Cardiac muscle cell (in vitro differentiated cells and primary cell): ENCODE results near the gene ABHD1. TPM values are rescaled to one million over a fixed set of nuclear protein-coding genes. Genes with fewer than 3 reads are reported as not detected.

ENCODE experiments used
- DNase-seq, 2 donors: peaks; one replicate each; pipeline versions ENCODE4 v3.0.0 to v3.0.0-alpha.2; 2010 to 2017; ENCODE audit warnings: low read depth in 1 of 2, low spot score in 1 of 2
- H3K27ac ChIP-seq: fragments of 200-600 bp; sonication (generic); 2 replicates; pipeline ENCODE4 v1.5.1; 2016
- H3K27me3 ChIP-seq: fragments of 200-600 bp; sonication (generic); 2 replicates; pipeline ENCODE4 v1.6.0; 2016; ENCODE audit warnings: control low read depth
- H3K36me3 ChIP-seq: fragments of 200-600 bp; sonication (generic); 2 replicates; pipeline ENCODE4 v1.5.1; 2016; ENCODE audit warnings: control low read depth
- H3K4me1 ChIP-seq: fragments of 200-600 bp; sonication (generic); 2 replicates; pipeline ENCODE4 v1.8.1; 2017; ENCODE audit warnings: low read depth, mild to moderate bottlenecking, mixed run types
- H3K4me3 ChIP-seq: fragments of 200-600 bp; sonication (generic); 2 replicates; pipeline ENCODE4 v1.5.1; 2016; ENCODE audit warnings: mild to moderate bottlenecking
- H3K9me3 ChIP-seq: fragments of 200-600 bp; sonication (generic); 2 replicates; pipeline ENCODE4 v1.5.1; 2017; ENCODE audit warnings: low read depth, mild to moderate bottlenecking, control low read depth
- CTCF ChIP-seq: IDR thresholded peaks from 2 replicates; pipeline ENCODE4 v1.5.1; 2012; ENCODE audit warnings: low read depth, mild to moderate bottlenecking, low read length
- polyA plus RNA-seq: library from polyadenylated mRNA; unstranded; fragments of >200 nt; fragmentation: Nextera tagmentation; extraction: Ambion mirVana; gene quantifications from 2 replicates; pipeline ENCODE4 v1.2.1, GENCODE V29; 2016
- total RNA-seq: library from RNA; depleted of rRNA; stranded (reverse); fragments of >200 nt; gene quantifications from 2 replicates; pipeline ENCODE4 v1.2.3, GENCODE V29; 2016

Gene ABHD1
- total and polyA plus RNA-seq, 2 experiments from 2014 or later: 0.27 to 2.0 TPM

- Histone ChIP-seq H3K4me1 (peaks cover 5% of the 10 kb centered on the region), H3K27me3 (no peaks in the 10 kb centered on the region), H3K9me3 (no peaks in the 10 kb centered on the region), H3K4me3 (no peak overlapping the region), H3K27ac (no peak overlapping the region), H3K36me3 (no peaks in the 10 kb centered on the region)
- no peak for DNase-seq
- no peak for TF ChIP-seq CTCF
Observed at GRCh38 chr2:27179344-27180000, 55.9 kb downstream of the ABHD1 start.

Other genes with a start within 250 kb of the ABHD1 start
- 75.9 and 143 TPM in 2 replicates for gene MAPRE3, start 153.2 kb upstream of the ABHD1 start, total RNA-seq
- gene MAPRE3, start 153.2 kb upstream of the ABHD1 start, polyA plus RNA-seq: 212 TPM in 2 replicates
- 38.9 and 48.5 TPM in 2 replicates for gene TMEM214, start 90.8 kb upstream of the ABHD1 start, total RNA-seq
- gene TMEM214, start 90.8 kb upstream of the ABHD1 start, polyA plus RNA-seq: 46.9 and 66.3 TPM in 2 replicates
- 52.0 and 52.5 TPM in 2 replicates for gene AGBL5, start 72.1 kb upstream of the ABHD1 start, total RNA-seq
- 67.0 and 77.7 TPM in 2 replicates for gene AGBL5, start 72.1 kb upstream of the ABHD1 start, polyA plus RNA-seq
- gene OST4, start 52.2 kb upstream of the ABHD1 start, total RNA-seq: 289 and 303 TPM in 2 replicates
- 768 and 779 TPM in 2 replicates for gene OST4, start 52.2 kb upstream of the ABHD1 start, polyA plus RNA-seq
- 18.5 and 20.2 TPM in 2 replicates for gene EMILIN1, start 45.2 kb upstream of the ABHD1 start, total RNA-seq
- gene EMILIN1, start 45.2 kb upstream of the ABHD1 start, polyA plus RNA-seq: 12.2 and 15.6 TPM in 2 replicates
- gene KHK, start 37.0 kb upstream of the ABHD1 start, total RNA-seq: 9.0 and 9.6 TPM in 2 replicates
- gene KHK, start 37.0 kb upstream of the ABHD1 start, polyA plus RNA-seq: 12.9 and 19.2 TPM in 2 replicates
- gene CGREF1, start 4.7 kb upstream of the ABHD1 start, total RNA-seq: 0.48 and 1.8 TPM in 2 replicates
- 0.55 and 0.99 TPM in 2 replicates for gene CGREF1, start 4.7 kb upstream of the ABHD1 start, polyA plus RNA-seq
- 109 and 112 TPM in 2 replicates for gene PREB, start 10.8 kb downstream of the ABHD1 start, total RNA-seq
- 91.0 and 130 TPM in 2 replicates for gene PREB, start 10.8 kb downstream of the ABHD1 start, polyA plus RNA-seq
- gene PRR30, start 15.6 kb downstream of the ABHD1 start, total RNA-seq: not detected in 2 replicates
- gene PRR30, start 15.6 kb downstream of the ABHD1 start, polyA plus RNA-seq: not detected in 2 replicates
- not detected in 2 replicates for gene TCF23, start 25.2 kb downstream of the ABHD1 start, total RNA-seq
- not detected in 2 replicates for gene TCF23, start 25.2 kb downstream of the ABHD1 start, polyA plus RNA-seq
- gene ATRAID, start 88.2 kb downstream of the ABHD1 start, total RNA-seq: 177 and 183 TPM in 2 replicates
- 290 and 372 TPM in 2 replicates for gene ATRAID, start 88.2 kb downstream of the ABHD1 start, polyA plus RNA-seq
- gene SLC5A6, start 88.5 kb downstream of the ABHD1 start, total RNA-seq: 28.4 and 42.9 TPM in 2 replicates
- gene SLC5A6, start 88.5 kb downstream of the ABHD1 start, polyA plus RNA-seq: 34.4 and 40.8 TPM in 2 replicates
- 31.1 and 51.7 TPM in 2 replicates for gene CAD, start 93.6 kb downstream of the ABHD1 start, total RNA-seq
- gene CAD, start 93.6 kb downstream of the ABHD1 start, polyA plus RNA-seq: 30.1 and 31.0 TPM in 2 replicates
- 75.1 and 84.7 TPM in 2 replicates for gene SLC30A3, start 139.2 kb downstream of the ABHD1 start, total RNA-seq
- 111 and 139 TPM in 2 replicates for gene SLC30A3, start 139.2 kb downstream of the ABHD1 start, polyA plus RNA-seq
- gene DNAJC5G, start 151.6 kb downstream of the ABHD1 start, total RNA-seq: 3.6 and 14.1 TPM in 2 replicates
- gene DNAJC5G, start 151.6 kb downstream of the ABHD1 start, polyA plus RNA-seq: 4.4 and 7.5 TPM in 2 replicates
- 53.1 and 65.9 TPM in 2 replicates for gene TRIM54, start 158.6 kb downstream of the ABHD1 start, total RNA-seq
- 41.6 and 46.7 TPM in 2 replicates for gene TRIM54, start 158.6 kb downstream of the ABHD1 start, polyA plus RNA-seq
- gene UCN, start 184.6 kb downstream of the ABHD1 start, total RNA-seq: 6.6 and 14.8 TPM in 2 replicates
- 3.2 and 5.8 TPM in 2 replicates for gene UCN, start 184.6 kb downstream of the ABHD1 start, polyA plus RNA-seq
- 56.3 and 88.7 TPM in 2 replicates for gene MPV17, start 199.3 kb downstream of the ABHD1 start, total RNA-seq
- 70.8 and 90.5 TPM in 2 replicates for gene MPV17, start 199.3 kb downstream of the ABHD1 start, polyA plus RNA-seq
- gene GTF3C2, start 232.9 kb downstream of the ABHD1 start, total RNA-seq: 35.1 and 38.2 TPM in 2 replicates
- 47.7 and 56.8 TPM in 2 replicates for gene GTF3C2, start 232.9 kb downstream of the ABHD1 start, polyA plus RNA-seq
- 30.5 and 41.5 TPM in 2 replicates for gene EIF2B4, start 246.5 kb downstream of the ABHD1 start, total RNA-seq
- 93.9 and 94.9 TPM in 2 replicates for gene EIF2B4, start 246.5 kb downstream of the ABHD1 start, polyA plus RNA-seq
- 91.9 and 141 TPM in 2 replicates for gene SNX17, start 246.8 kb downstream of the ABHD1 start, total RNA-seq
- gene SNX17, start 246.8 kb downstream of the ABHD1 start, polyA plus RNA-seq: 130 and 135 TPM in 2 replicates